GM12878 (cell line): ENCODE measurements around the gene AIDA.

ENCODE experiments used
- NR2C2 ChIP-seq: IDR thresholded peaks from 2 replicates; pipeline ENCODE4 v1.6.1; 2011; ENCODE audit warnings: borderline replicate concordance, low read depth; ENCODE audit not compliant: control insufficient read depth, insufficient read length
- POLR2A ChIP-seq: IDR thresholded peaks from 2 replicates; pipeline ENCODE4 v1.6.1; 2011; ENCODE audit warnings: low read depth, mild to moderate bottlenecking, low read length
- RAD21 ChIP-seq: IDR thresholded peaks from 2 replicates; pipeline ENCODE4 v1.6.1; 2011; ENCODE audit warnings: mild to moderate bottlenecking, low read depth, low read length, moderate library complexity; ENCODE audit not compliant: insufficient read depth
- SIX5 ChIP-seq: IDR thresholded peaks from 2 replicates; pipeline ENCODE4 v1.6.1; 2011; ENCODE audit warnings: mild to moderate bottlenecking, low read depth, low read length, moderate library complexity; ENCODE audit not compliant: severe bottlenecking
- YY1 ChIP-seq: IDR thresholded peaks from 2 replicates; pipeline ENCODE4 v1.6.1; 2011; ENCODE audit warnings: low read depth, mild to moderate bottlenecking, low read length
- TF ChIP-seq, protein P1 (sequence below): IDR thresholded peaks from 2 replicates; pipeline ENCODE4 v1.6.1; 2012; ENCODE audit warnings: mild to moderate bottlenecking, low read depth, low read length
- TF ChIP-seq, protein P2 (sequence below): IDR thresholded peaks from 2 replicates; pipeline ENCODE4 v1.6.1; 2012; ENCODE audit warnings: low read depth, low read length, improper control_type of control experiment

DNA sequence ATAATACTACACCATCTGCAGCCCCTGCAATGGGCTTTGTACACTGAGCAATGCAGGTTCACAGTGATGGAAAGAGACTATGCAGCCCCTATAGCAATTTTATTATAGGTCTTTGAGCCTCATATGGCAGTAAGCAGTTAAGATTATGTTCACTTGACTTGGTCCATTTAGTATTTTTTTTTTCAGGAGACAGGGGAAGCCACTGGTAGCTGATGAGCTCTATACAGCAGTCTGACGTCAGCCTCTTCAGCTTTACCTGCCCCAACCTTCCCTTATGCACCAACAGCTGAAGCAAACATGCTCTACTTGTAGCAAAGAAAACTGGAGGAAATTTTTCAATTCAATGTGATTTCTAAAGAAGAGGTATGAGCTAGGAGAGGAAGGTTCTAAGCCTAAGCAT is 32.2 kb downstream of the AIDA start:
- no peak for TF ChIP-seq NR2C2
- TF ChIP-seq YY1, result no peak
- no peak for TF ChIP-seq RAD21
- TF ChIP-seq POLR2A, result no peak
- TF ChIP-seq SIX5, result no peak
- TF ChIP-seq, protein P1, sequence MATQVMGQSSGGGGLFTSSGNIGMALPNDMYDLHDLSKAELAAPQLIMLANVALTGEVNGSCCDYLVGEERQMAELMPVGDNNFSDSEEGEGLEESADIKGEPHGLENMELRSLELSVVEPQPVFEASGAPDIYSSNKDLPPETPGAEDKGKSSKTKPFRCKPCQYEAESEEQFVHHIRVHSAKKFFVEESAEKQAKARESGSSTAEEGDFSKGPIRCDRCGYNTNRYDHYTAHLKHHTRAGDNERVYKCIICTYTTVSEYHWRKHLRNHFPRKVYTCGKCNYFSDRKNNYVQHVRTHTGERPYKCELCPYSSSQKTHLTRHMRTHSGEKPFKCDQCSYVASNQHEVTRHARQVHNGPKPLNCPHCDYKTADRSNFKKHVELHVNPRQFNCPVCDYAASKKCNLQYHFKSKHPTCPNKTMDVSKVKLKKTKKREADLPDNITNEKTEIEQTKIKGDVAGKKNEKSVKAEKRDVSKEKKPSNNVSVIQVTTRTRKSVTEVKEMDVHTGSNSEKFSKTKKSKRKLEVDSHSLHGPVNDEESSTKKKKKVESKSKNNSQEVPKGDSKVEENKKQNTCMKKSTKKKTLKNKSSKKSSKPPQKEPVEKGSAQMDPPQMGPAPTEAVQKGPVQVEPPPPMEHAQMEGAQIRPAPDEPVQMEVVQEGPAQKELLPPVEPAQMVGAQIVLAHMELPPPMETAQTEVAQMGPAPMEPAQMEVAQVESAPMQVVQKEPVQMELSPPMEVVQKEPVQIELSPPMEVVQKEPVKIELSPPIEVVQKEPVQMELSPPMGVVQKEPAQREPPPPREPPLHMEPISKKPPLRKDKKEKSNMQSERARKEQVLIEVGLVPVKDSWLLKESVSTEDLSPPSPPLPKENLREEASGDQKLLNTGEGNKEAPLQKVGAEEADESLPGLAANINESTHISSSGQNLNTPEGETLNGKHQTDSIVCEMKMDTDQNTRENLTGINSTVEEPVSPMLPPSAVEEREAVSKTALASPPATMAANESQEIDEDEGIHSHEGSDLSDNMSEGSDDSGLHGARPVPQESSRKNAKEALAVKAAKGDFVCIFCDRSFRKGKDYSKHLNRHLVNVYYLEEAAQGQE, result no peak
- TF ChIP-seq, protein P2, sequence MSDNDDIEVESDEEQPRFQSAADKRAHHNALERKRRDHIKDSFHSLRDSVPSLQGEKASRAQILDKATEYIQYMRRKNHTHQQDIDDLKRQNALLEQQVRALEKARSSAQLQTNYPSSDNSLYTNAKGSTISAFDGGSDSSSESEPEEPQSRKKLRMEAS, result no peak
